Measurements from ENCODE around the gene CR1.
"Not testable (repeated sequence)": the region's sequence is repeated elsewhere in the genome, so short reads cannot be mapped to it uniquely, and the experiment has no call there.

The CR1 gene

DNA sequence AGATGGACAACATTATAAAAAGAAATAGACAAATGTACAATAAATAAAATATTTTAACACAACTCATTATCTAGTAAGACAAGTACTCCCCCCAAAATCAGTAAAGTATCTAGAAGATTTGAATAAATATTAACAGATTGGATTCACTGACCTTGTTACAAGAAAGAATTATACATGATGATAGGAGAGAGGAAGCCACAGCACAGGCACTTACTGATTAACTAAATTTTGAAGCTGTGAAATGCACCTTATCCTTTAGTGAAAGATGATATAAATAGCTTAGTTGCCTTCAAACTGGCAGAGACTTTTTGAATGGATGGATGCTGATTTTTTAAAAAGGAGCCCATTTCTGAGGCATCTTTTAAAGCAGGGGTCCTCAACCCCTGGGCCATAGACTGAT lies 8.5 kb downstream of the CR1 start:
- no peak for DNase-seq

- DNase-seq = no peak
Measured at GRCh38 chr1:207510444-207510843, 14.5 kb downstream of the CR1 start.

GRCh38 chr1:207514890-207515289 lies 18.9 kb downstream of the CR1 start:
- no peak for DNase-seq

- no peak for DNase-seq
Measured at GRCh38 chr1:207516729-207517128, 20.8 kb downstream of the CR1 start.

- DNase-seq = no peak
Measured at GRCh38 chr1:207518608-207519236, 22.8 kb downstream of the CR1 start.

DNA sequence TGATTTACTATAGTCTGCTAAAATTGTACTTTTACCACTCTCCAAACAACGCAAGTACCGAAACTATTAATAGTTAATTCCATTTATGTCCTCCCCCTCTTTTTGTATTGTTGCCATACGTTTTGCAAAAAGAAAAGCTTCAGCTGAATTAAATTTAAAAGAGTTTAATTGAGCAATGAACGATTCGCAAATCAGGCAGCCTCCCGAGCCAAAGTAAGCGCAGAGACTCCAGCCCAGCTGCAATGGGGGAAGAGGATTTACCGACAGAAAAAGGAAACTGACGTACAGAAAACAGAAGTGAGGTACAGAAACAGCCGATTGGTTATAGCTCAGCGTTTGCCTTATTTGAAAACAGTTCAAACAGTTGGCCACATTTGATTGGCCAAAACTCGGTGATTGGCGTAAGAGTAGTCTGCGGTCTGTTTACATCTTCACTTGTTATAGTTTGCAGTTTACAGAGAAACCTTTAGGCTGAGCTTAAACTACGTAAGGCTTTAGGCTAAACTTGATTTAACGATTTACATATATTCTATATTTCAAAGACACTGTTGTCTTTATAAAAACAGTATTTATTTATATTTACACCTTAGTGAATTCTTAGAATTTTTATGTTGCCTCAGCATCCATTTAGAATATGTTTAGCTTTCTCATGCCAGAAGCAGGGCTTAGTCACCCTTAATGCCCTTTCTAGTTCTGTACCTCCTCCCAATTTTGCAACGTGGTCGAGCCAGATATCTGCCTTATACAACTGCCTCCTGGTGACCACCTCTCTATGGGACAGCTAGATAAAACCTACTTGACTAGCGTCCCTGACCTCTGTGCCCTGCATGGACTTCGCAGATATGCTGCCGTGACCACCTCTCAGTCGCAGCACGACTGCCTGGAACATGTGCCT lies 23.8 kb downstream of the CR1 start:
- no peak for DNase-seq

- not testable (repeated sequence) for DNase-seq
Measured at GRCh38 chr1:207520400-207521345, 24.7 kb downstream of the CR1 start.

DNA sequence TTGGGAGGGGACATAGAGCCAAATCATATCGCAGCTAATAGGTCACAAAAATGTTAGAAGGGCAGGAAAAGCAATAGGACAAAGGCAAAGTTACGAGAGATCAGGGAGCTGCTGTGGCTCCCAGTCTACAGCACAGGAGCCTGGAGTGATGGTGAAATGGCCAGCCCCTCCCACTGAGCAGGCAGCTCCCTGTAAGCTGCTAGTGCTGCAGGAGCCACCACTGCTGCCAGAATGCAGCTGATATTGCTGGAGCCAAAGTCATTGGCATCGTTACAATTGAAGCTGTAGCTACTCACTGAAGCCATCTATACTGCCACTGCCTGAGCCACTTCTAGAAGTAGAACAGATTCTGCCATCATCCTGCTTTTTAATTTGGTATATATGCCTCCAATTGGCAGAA lies 29.3 kb downstream of the CR1 start:
- not testable (repeated sequence) for DNase-seq

GRCh38 chr1:207528401-207528800 lies 32.4 kb downstream of the CR1 start:
- not testable (repeated sequence) for DNase-seq

GRCh38 chr1:207536263-207536662 lies 40.3 kb downstream of the CR1 start:
- not testable (repeated sequence) for DNase-seq

GRCh38 chr1:207546677-207547357 lies 50.9 kb downstream of the CR1 start:
- DNase-seq = not testable (repeated sequence)

DNA sequence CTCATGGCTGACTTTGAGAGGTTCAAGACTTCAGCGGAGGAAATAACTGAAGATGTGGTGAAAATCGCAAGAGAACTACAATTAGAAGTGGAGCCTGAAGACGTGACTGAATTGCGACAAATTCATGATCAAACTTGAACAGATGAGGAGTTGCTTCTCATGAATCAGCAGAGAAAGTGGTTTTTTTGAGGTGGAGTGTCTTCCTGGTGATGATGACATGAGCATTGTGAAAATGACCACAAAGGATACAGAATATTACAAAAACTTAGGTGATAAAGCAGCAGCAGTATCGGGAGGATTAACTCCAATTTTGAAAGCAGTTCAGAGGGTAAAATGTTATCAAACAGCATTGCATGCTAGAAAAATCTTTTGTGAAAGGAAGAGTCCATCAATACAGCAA lies 58.9 kb downstream of the CR1 start:
- not testable (repeated sequence) for DNase-seq

DNA sequence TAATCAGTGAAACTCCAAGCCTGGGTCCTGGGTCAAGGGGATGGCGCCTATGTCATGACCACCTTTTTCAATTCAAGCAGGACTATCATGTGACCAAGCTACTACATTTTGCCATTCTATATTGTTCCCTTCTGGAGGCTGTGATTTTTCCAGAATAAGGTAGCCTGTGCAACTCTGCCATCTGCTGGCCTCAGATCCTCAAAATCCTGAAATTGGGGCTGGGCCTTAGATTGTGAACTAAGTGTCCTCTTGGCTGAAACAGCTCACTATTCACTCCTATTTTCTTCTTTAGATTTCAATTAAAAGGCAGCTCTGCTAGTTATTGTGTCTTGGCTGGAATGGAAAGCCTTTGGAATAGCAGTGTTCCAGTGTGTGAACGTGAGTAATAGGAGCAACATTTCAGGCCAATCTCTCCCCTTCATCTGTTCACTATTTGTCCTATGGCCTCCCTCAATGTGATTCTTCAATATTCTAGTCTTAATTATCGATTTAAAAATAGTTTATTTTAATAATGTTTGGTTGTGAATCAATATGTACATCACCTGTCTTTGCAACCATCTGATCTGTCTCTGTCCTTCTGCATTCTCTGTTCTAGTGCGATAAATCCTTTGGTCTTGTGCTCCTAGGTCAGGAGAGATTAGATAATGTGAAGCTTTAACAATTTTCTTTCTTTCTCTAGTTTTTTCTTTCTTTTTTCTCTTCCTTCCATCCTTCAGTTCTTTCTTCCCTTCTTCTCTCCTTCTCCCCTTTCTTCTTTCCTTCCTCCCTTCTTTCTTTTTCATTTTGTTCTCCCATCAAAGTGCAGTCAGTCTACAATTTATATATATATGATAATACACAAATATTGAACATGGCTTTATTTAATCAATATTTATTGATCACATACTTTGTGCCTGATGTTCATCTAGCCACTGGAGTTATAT lies 69.8 kb downstream of the CR1 start:
- no peak for DNase-seq

DNA sequence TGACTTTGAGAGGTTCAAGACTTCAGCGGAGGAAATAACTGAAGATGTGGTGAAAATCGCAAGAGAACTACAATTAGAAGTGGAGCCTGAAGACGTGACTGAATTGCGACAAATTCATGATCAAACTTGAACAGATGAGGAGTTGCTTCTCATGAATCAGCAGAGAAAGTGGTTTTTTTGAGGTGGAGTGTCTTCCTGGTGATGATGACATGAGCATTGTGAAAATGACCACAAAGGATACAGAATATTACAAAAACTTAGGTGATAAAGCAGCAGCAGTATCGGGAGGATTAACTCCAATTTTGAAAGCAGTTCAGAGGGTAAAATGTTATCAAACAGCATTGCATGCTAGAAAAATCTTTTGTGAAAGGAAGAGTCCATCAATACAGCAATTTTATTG lies 76.0 kb downstream of the CR1 start:
- DNase-seq = not testable (repeated sequence)

GRCh38 chr1:207573074-207573473 lies 77.1 kb downstream of the CR1 start:
- not testable (repeated sequence) for DNase-seq

DNA sequence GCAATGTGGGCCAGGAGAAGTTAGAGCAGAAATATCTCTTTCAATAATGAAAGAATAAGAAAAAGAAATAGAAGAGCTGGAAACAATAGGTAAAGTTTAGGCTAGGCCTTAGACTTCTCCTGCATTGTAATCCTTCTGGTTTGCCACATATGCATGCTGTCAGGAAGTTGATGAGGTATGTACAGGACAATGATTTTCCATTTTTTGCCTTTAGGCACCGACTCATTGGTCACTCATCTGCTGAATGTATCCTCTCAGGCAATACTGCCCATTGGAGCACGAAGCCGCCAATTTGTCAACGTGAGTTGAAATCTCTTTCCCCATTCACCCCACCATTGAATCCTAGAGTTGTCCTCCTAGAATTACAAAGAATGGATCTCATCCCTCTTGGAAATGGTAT lies 79.4 kb downstream of the CR1 start:
- not testable (repeated sequence) for DNase-seq

GRCh38 chr1:207578796-207579435 lies 83.0 kb downstream of the CR1 start:
- no peak for DNase-seq

DNA sequence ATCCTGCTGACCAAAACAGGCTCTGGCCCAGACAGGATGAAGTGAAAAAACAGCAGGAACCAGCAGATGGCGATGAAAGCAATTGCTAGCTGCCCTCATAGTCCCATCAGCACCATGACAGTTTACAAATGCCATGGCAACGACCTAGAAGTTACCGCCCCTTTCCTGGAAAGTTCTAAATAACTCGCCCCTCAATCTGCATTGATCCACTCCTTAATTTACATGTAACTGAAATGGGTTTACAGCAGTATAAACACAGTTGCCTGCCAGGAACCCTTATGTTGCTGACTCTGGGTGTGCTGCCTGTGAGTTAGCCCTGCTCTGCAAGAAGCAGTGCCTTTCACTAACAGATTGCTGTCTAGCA lies 83.5 kb downstream of the CR1 start:
- DNase-seq = no peak

GRCh38 chr1:207581496-207582153 lies 85.7 kb downstream of the CR1 start:
- no peak for DNase-seq

DNA sequence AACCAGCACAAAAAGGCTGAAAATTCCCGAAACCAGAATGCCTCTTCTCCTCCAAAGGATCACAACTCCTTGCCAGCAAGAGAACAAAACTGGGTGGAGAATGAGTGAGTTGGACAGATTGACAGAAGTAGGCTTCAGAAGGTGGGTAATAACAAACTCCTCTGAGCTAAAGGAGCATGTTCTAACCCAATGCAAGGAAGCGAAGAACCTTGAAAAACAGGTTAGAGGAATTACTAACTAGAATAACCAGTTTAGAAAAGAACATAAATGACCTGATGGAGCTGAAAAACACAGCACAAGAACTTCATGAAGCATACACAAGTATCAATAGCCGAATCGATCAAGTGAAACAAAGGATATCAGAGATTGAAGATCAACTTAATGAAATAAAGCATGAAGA lies 93.5 kb downstream of the CR1 start:
- DNase-seq = not testable (repeated sequence)
